CD8-positive, alpha-beta memory T cell (primary cell): ENCODE results near the gene NXN. TPM values are rescaled to one million over a fixed set of nuclear protein-coding genes. Genes with fewer than 3 reads are reported as not detected.

Experiments
- CTCF ChIA-PET: fragments of 350-600 bp; sonication (Branson Sonifier 250); formaldehyde crosslinking; loops from one replicate; lab custom pipeline; 2021; ENCODE audit warnings: antibody characterized with exemption; lab: Charles Lee
- POLR2A ChIA-PET: fragments of 350-600 bp; sonication (Branson Sonifier 250); formaldehyde crosslinking; loops from one replicate; lab custom pipeline; 2021; ENCODE audit warnings: antibody characterized with exemption; lab: Charles Lee
- DNase-seq, 5 donors: peaks; one replicate each; pipeline versions ENCODE4 v3.0.0 to v3.0.0-alpha.2; 2020 to 2022; ENCODE audit warnings: mixed read lengths in 1 of 5
- H3K27ac ChIP-seq: one replicate; pipeline ENCODE4 v1.7.0; 2013; ENCODE audit warnings: low read depth, mild to moderate bottlenecking, low read length, moderate library complexity
- H3K27me3 ChIP-seq: 2 replicates; pipeline ENCODE4 v1.7.0; 2013; ENCODE audit warnings: low read length, mild to moderate bottlenecking; ENCODE audit not compliant: insufficient read depth, poor library complexity, severe bottlenecking
- H3K36me3 ChIP-seq: 2 replicates; pipeline ENCODE4 v1.7.0; 2013; ENCODE audit warnings: mild to moderate bottlenecking, low read length, moderate library complexity; ENCODE audit not compliant: insufficient read depth
- H3K4me1 ChIP-seq: 2 replicates; pipeline ENCODE4 v1.7.0; 2013; ENCODE audit warnings: mild to moderate bottlenecking, low read length, moderate library complexity; ENCODE audit not compliant: insufficient read depth
- H3K4me3 ChIP-seq: 2 replicates; pipeline ENCODE4 v1.7.0; 2013; ENCODE audit warnings: mild to moderate bottlenecking, low read length
- H3K9me3 ChIP-seq: 2 replicates; pipeline ENCODE4 v1.7.0; 2013; ENCODE audit warnings: mild to moderate bottlenecking, low read length
- H3K27ac Mint-ChIP-seq, 8 donors: one replicate each; pipeline ENCODE4 v1.8.0; 2020 to 2021; ENCODE audit warnings: mixed read lengths in 8 of 8, mild to moderate bottlenecking in 6 of 8, inconsistent platforms in 3 of 8, moderate library complexity in 3 of 8
- H3K27me3 Mint-ChIP-seq, 2 donors: one replicate each; pipeline ENCODE4 v1.8.0; 2020 to 2021; ENCODE audit warnings: mixed read lengths in 2 of 2, mild to moderate bottlenecking in 1 of 2, moderate library complexity in 1 of 2
- H3K36me3 Mint-ChIP-seq, 3 donors: one replicate each; pipeline ENCODE4 v1.8.0; 2020 to 2021; ENCODE audit warnings: mixed read lengths in 3 of 3, inconsistent platforms in 1 of 3, mild to moderate bottlenecking in 1 of 3
- H3K4me1 Mint-ChIP-seq, 3 donors: one replicate each; pipeline ENCODE4 v1.8.0; 2020 to 2021; ENCODE audit warnings: mixed read lengths in 3 of 3, inconsistent platforms in 1 of 3, mild to moderate bottlenecking in 1 of 3
- H3K4me3 Mint-ChIP-seq, 7 donors: one replicate each; pipeline ENCODE4 v1.8.0; 2020 to 2021; ENCODE audit warnings: mixed read lengths in 7 of 7, mild to moderate bottlenecking in 6 of 7, moderate library complexity in 4 of 7, inconsistent platforms in 2 of 7
- H3K9me3 Mint-ChIP-seq, 5 donors: one replicate each; pipeline ENCODE4 v1.8.0; 2020 to 2022; ENCODE audit warnings: mixed read lengths in 5 of 5, mild to moderate bottlenecking in 3 of 5, moderate library complexity in 2 of 5, inconsistent platforms in 1 of 5
- polyA plus RNA-seq: library from polyadenylated mRNA; unstranded; fragments of 300-500 nt; fragmentation: Illumina TruSeq; gene quantifications from one replicate; pipeline ENCODE4 v1.2.3, GENCODE V29; 2021
- total RNA-seq, 2 experiments: library from RNA; stranded (reverse); gene quantifications; one replicate each; pipeline ENCODE4 v1.2.3, GENCODE V29; 2021

Gene NXN
- total and polyA plus RNA-seq, 3 experiments from 2014 or later, result 0.08 to 0.42 (median 0.31) TPM

DNA sequence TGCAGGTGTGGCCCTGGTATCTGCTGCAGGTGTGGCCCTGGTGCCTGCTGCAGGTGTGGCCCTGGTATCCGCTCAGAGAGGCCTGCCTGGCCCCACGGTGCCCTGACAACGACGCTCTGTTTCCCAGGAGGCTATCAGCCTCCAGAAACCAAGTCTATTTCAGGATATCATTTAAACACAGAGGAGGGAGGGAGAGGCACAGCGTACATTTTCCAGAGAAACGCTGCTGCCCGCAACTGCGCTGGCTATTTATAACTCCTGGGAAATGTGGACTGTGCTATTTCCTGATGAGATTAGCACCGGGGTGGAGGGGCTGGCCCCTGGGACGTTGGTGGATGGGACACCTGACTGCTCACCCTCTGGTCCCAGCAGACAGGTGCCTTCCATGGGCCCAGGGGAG lies 39.9 kb upstream of the NXN start:
- DNase-seq, result no peak

DNA sequence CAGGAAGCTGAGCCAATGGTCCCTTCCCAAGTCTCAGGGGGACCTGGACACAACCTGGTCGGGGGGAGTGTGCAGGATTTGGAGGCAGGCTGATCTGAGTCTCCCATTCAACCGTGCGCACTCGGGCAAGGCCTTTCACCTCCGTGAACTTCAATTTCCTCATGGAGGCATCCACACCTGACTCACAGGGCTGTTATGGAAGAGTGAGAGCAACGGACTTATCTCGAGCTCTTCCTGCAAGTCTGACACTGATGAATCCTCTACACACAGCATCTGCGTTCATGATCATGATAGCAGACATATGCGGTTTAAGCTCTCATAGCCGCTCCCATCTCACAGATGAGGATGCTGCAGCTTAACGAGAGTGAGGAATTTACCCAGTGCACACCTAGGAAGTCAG lies 39.0 kb upstream of the NXN start:
- no peaks in the 10 kb centered on the region for H3K36me3 ChIP-seq
- H3K4me3 Mint-ChIP-seq, result no peak overlapping the region
- no peak overlapping the region for H3K27ac Mint-ChIP-seq
- no peak overlapping the region for H3K4me3 ChIP-seq
- H3K4me1 Mint-ChIP-seq, result no peaks in the 10 kb centered on the region
- H3K36me3 Mint-ChIP-seq, result peaks cover 0 to 20% (median 0%) of the 10 kb centered on the region in 3 donors
- ChIA-PET POLR2A (no interaction called here), CTCF (no interaction called here)
- no peaks in the 10 kb centered on the region for H3K27me3 Mint-ChIP-seq
- H3K9me3 Mint-ChIP-seq, result no peaks in the 10 kb centered on the region
- H3K27ac ChIP-seq, result no peak overlapping the region
- DNase-seq, result no peak
- no peaks in the 10 kb centered on the region for H3K9me3 ChIP-seq
- no peaks in the 10 kb centered on the region for H3K4me1 ChIP-seq
- no peaks in the 10 kb centered on the region for H3K27me3 ChIP-seq

More for the DNA sequence above, 39.9 kb upstream of the NXN start:
- Mint-ChIP-seq H3K27ac (peak overlapping the region in 1 of 8 donors; percentile 81), H3K4me3 (no peak overlapping the region), H3K4me1 (no peaks in the 10 kb centered on the region), H3K9me3 (no peaks in the 10 kb centered on the region), H3K36me3 (peaks cover 0 to 17% (median 0%) of the 10 kb centered on the region in 3 donors), H3K27me3 (no peaks in the 10 kb centered on the region)
- H3K4me3 ChIP-seq, result no peak overlapping the region
- H3K4me1 ChIP-seq, result no peaks in the 10 kb centered on the region
- ChIA-PET POLR2A (no interaction called here), CTCF (no interaction called here)
- H3K9me3 ChIP-seq, result no peaks in the 10 kb centered on the region
- H3K27ac ChIP-seq, result no peak overlapping the region
- H3K27me3 ChIP-seq, result no peaks in the 10 kb centered on the region
- H3K36me3 ChIP-seq, result no peaks in the 10 kb centered on the region

DNA sequence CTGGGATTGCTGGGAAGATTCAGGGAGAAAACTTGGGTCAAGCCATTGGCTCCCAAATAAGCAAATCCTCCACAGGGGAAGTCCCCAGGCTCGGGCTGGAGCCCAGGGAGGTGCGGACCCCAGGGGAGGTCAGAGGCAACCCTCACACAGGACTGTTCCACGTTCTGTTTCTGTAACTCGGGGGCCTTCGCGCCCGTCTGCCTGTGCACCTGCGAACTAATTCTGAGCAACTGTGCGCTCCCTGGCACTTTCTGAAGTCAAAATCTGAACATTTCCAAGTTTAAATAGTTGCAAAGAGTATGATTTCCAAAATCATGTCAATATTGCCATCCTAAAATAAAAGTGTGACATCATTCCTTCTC lies 34.1 kb upstream of the NXN start:
- H3K4me3 Mint-ChIP-seq, result no peak overlapping the region
- Histone ChIP-seq H3K4me3 (no peak overlapping the region), H3K27ac (no peak overlapping the region), H3K36me3 (peaks cover 3% of the 10 kb centered on the region), H3K4me1 (no peaks in the 10 kb centered on the region), H3K9me3 (no peaks in the 10 kb centered on the region), H3K27me3 (no peaks in the 10 kb centered on the region)
- no peak for DNase-seq
- no peaks in the 10 kb centered on the region for H3K27me3 Mint-ChIP-seq
- ChIA-PET POLR2A (no interaction called here), CTCF (no interaction called here)
- H3K9me3 Mint-ChIP-seq, result no peaks in the 10 kb centered on the region
- peak overlapping the region in 3 of 8 donors; percentile 17 to 87 (median 57) for H3K27ac Mint-ChIP-seq
- peaks cover 0 to 37% (median 0%) of the 10 kb centered on the region in 3 donors for H3K36me3 Mint-ChIP-seq
- H3K4me1 Mint-ChIP-seq, result no peaks in the 10 kb centered on the region

DNA sequence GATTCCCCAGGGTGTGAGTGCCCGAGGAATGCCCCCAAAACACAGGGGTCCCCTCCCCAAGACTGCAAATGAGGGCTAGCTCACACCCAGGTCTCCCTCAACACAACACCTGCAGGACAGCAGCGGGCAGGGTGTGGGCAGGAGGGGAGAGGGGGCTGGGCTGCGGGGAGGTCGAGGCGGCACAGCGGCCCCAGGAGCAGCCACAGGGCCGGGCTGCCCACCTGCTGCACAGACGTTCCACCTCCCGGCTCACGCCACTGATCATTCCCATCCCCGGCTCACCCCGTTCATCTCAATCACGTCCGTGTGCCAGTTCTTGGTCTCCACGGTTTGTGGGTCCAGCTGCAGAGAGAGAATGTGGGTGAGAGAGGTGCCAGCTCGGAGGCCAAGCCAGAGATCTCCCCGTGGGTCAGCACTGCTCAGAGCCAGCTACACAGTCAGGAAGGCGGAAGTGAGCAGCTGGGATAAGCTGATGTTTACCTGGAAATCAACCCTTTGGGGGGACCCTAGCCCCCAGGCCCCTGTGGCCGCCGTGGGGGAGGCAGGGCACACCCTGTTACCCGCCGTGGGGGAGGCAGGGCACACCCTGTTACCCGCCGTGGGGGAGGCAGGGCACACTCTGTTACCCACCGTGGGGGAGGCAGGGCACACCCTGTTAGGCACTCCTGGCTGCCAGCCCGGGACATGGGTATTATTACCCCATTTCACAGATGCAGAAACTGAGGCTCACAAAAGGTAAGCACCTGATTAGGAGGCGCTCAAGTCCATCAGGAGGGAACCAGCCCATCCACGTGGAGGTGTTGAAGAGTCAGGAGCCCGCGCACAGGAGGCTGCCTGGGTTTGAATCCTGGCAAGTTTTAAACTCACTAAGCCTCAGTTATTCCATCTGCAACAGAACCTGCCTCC lies 33.5 kb upstream of the NXN start:
- no peaks in the 10 kb centered on the region for H3K27me3 Mint-ChIP-seq

DNA sequence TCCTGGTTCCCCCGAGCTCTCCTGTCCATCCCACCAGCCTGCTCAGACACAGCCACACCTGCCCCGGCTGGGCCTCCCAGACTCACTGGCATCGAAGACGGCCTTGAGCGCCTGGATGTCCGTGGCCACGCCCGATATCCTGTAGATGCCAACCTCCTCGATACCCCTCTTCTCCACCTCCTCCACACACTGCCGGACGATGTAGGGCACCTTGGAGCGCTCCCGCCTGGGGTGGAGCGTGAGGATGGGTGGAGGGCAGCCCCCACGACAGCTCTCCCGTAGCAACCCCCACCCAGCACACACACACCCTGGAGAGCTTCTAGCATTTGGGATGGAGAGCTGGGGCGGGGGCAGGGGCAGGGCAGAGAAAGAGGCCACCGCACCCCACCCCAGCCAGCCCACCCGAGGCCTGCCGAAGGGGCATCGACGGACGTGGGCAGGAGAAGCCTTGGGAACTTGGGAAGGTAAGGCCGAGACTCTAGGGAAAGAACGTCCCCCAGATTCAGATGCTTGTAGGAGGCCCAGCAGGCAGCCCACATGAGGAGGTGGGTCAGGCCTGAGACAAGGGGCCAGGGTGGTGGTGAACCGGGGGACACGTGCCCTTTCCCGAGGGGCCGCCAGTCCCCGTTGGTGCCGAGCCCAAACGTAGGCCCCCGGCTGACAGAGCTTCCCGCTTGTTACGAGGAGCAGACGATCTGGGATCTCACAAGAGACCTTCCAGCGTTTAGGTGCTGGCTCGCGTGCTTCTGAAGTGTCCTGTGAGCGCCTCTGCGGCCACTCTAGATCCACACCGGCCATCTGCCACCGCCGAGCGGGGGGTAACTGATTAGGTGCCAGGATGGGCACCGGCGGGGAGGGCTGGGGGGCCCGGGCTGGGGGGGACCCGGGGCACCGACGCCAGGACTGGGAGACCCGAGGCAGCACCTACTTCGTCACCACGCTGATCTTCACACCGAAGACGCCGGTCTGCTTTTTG lies 32.5 kb upstream of the NXN start:
- Mint-ChIP-seq H3K4me3 (peak overlapping the region in 1 of 7 donors; percentile 16), H3K27ac (peak overlapping the region in 1 of 8 donors; percentile 38), H3K9me3 (no peaks in the 10 kb centered on the region), H3K4me1 (no peaks in the 10 kb centered on the region), H3K36me3 (peaks cover 0 to 52% (median 0%) of the 10 kb centered on the region in 3 donors), H3K27me3 (no peaks in the 10 kb centered on the region)
- POLR2A ChIA-PET, result no interaction called here
- DNase-seq, result no peak
- Histone ChIP-seq H3K36me3 (peaks cover 3% of the 10 kb centered on the region), H3K27ac (no peak overlapping the region), H3K27me3 (no peaks in the 10 kb centered on the region), H3K4me3 (no peak overlapping the region), H3K9me3 (no peaks in the 10 kb centered on the region), H3K4me1 (no peaks in the 10 kb centered on the region)
- CTCF ChIA-PET, result no interaction called here

More for the DNA sequence above, 33.5 kb upstream of the NXN start:
- ChIA-PET CTCF (no interaction called here), POLR2A (no interaction called here)
- H3K9me3 Mint-ChIP-seq, result no peaks in the 10 kb centered on the region
- H3K4me1 Mint-ChIP-seq, result no peaks in the 10 kb centered on the region
- H3K27me3 ChIP-seq, result no peaks in the 10 kb centered on the region
- H3K4me3 ChIP-seq, result no peak overlapping the region
- no peaks in the 10 kb centered on the region for H3K9me3 ChIP-seq
- no peak overlapping the region for H3K27ac Mint-ChIP-seq
- H3K36me3 Mint-ChIP-seq, result peaks cover 0 to 44% (median 0%) of the 10 kb centered on the region in 3 donors
- peaks cover 3% of the 10 kb centered on the region for H3K36me3 ChIP-seq
- H3K27ac ChIP-seq, result no peak overlapping the region
- H3K4me3 Mint-ChIP-seq, result no peak overlapping the region
- DNase-seq, result no peak
- no peaks in the 10 kb centered on the region for H3K4me1 ChIP-seq

DNA sequence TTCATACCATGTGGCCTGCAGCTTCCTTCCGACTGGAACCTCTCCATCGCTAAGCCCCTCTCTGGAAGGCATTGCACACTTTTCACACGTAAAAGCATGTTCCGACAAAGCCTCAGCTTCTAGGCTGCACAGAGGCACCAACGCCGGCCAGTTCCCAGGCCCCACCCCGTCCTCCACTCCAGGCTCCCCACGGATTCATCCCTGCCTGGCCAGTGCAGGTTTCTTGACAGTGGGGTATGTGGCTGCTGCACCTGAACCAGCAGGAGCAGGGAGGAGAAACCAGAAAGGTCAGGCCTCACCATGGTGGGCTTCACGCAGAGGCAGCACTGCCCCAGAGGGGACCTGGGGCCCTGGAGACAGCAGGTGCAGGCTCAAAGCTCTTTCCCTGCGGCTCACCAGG lies 31.6 kb upstream of the NXN start:
- Histone ChIP-seq H3K9me3 (no peaks in the 10 kb centered on the region), H3K4me1 (no peaks in the 10 kb centered on the region), H3K36me3 (peaks cover 3% of the 10 kb centered on the region), H3K27me3 (no peaks in the 10 kb centered on the region), H3K27ac (no peak overlapping the region), H3K4me3 (no peak overlapping the region)
- Mint-ChIP-seq H3K4me3 (no peak overlapping the region), H3K9me3 (no peaks in the 10 kb centered on the region), H3K27me3 (no peaks in the 10 kb centered on the region), H3K27ac (peak overlapping the region in 1 of 8 donors; percentile 54), H3K36me3 (peaks cover 0 to 55% (median 0%) of the 10 kb centered on the region in 3 donors), H3K4me1 (no peaks in the 10 kb centered on the region)
- no peak for DNase-seq
- ChIA-PET POLR2A (no interaction called here), CTCF (no interaction called here)

DNA sequence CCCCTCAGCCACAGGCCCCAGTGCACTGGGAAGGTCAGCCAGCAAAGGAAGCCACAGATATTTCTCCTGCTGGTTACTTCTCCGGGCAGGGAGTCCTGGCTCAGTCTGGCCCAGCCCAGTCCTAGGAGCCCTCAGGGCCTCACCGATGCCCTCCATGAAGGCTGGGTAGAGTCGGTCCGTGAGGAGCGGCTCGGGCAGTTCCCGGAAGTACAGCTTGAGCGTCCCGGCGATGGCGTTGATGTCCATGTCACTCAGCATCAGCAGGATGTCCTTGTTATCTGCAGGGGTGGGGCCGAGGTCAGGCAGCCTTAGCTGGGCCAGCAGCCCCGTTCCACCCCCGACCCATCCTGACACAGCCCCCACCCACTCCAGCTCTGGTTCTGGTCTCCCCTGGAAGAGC lies 31.0 kb upstream of the NXN start:
- Histone ChIP-seq H3K36me3 (peaks cover 3% of the 10 kb centered on the region), H3K27me3 (no peaks in the 10 kb centered on the region), H3K4me3 (no peak overlapping the region), H3K4me1 (no peaks in the 10 kb centered on the region), H3K27ac (no peak overlapping the region), H3K9me3 (no peaks in the 10 kb centered on the region)
- POLR2A ChIA-PET, result no interaction called here
- no peak overlapping the region for H3K4me3 Mint-ChIP-seq
- no peaks in the 10 kb centered on the region for H3K4me1 Mint-ChIP-seq
- peaks cover 0 to 56% (median 0%) of the 10 kb centered on the region in 3 donors for H3K36me3 Mint-ChIP-seq
- no peak overlapping the region for H3K27ac Mint-ChIP-seq
- no peak for DNase-seq
- H3K9me3 Mint-ChIP-seq, result no peaks in the 10 kb centered on the region
- H3K27me3 Mint-ChIP-seq, result no peaks in the 10 kb centered on the region
- CTCF ChIA-PET, result no interaction called here

DNA sequence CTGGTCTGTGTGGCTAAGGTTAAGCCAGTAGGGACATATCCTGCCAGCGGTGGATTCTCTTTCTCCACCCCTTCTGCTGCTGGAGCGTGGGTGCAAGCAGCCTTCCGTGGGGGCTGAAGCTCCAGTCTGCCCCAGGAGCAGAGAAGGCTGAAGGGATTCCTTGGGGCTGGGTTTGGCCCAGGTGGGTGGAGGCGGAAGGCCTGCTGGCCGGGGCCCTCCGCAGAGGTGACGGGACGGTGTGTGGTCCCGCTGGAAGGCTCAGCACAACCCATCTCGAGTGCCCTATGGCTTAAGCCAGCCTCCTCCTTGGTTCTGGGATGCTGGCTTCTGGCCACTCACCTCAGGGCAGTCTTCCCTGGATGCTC lies 30.5 kb upstream of the NXN start:
- CTCF ChIA-PET, result no interaction called here
- DNase-seq, result no peak
- H3K4me3 Mint-ChIP-seq, result no peak overlapping the region
- Histone ChIP-seq H3K4me3 (no peak overlapping the region), H3K9me3 (no peaks in the 10 kb centered on the region), H3K27me3 (no peaks in the 10 kb centered on the region), H3K36me3 (peaks cover 3% of the 10 kb centered on the region), H3K27ac (no peak overlapping the region), H3K4me1 (no peaks in the 10 kb centered on the region)
- no peaks in the 10 kb centered on the region for H3K4me1 Mint-ChIP-seq
- H3K36me3 Mint-ChIP-seq, result peaks cover 0 to 61% (median 0%) of the 10 kb centered on the region in 3 donors
- no peak overlapping the region for H3K27ac Mint-ChIP-seq
- H3K9me3 Mint-ChIP-seq, result no peaks in the 10 kb centered on the region
- POLR2A ChIA-PET, result no interaction called here
- no peaks in the 10 kb centered on the region for H3K27me3 Mint-ChIP-seq
